ENCODE measurements around the gene DNAAF8.

DNA sequence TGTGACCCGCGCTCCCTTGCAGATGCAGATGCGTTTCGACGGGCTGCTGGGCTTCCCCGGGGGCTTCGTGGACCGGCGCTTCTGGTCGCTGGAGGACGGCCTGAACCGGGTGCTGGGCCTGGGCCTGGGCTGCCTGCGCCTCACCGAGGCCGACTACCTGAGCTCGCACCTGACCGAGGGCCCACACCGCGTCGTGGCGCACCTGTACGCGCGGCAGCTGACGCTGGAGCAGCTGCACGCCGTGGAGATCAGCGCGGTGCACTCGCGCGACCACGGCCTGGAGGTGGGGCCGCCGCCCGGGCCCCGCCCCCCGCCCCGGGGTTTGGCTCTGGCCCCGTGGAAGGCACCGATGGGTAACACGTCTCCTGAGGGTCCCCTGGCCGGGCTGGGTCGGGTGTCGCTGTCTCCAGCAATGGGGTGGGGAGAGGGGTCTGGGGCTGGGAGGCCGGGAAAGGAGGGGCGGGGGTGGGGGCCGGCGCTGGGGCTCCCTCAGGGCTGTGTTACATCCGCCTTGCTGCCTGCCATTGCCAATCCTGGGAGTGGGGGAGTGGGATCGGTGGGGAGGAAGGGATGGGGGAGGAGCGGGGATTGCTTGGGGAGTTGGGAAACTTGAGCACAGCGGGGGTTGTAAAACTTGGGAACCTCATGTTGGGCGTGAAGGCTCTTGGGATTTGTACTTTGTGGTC, 40.2 kb upstream of the DNAAF8 start:
- TF ChIP-seq POLR2A (IDR thresholded peaks at IDR 0.05) = no peak
- TF ChIP-seq, protein P1, sequence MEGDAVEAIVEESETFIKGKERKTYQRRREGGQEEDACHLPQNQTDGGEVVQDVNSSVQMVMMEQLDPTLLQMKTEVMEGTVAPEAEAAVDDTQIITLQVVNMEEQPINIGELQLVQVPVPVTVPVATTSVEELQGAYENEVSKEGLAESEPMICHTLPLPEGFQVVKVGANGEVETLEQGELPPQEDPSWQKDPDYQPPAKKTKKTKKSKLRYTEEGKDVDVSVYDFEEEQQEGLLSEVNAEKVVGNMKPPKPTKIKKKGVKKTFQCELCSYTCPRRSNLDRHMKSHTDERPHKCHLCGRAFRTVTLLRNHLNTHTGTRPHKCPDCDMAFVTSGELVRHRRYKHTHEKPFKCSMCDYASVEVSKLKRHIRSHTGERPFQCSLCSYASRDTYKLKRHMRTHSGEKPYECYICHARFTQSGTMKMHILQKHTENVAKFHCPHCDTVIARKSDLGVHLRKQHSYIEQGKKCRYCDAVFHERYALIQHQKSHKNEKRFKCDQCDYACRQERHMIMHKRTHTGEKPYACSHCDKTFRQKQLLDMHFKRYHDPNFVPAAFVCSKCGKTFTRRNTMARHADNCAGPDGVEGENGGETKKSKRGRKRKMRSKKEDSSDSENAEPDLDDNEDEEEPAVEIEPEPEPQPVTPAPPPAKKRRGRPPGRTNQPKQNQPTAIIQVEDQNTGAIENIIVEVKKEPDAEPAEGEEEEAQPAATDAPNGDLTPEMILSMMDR (IDR thresholded peaks at IDR 0.05) = no peak

All from adrenal gland (tissue), 5 donors.